GM19463 (cell line): Measurements from ENCODE around the gene IQCM.

Source experiments
- ATAC-seq: cut with Tn5 transposase; IDR thresholded peaks from one replicate; pipeline ENCODE4 v1.9.1; 2021; ENCODE audit warnings: mild to moderate bottlenecking, moderate library complexity; ENCODE audit not compliant: unreplicated experiment

IQCM gene

GRCh38 chr4:149328161-149328560 is 487.5 kb downstream of the IQCM start:
- ATAC-seq, result no peak

GRCh38 chr4:149322203-149322602 is 493.4 kb downstream of the IQCM start:
- no peak for ATAC-seq

- ATAC-seq, result no peak
These were observed 494.2 kb downstream of the IQCM start for GRCh38 chr4:149321438-149321837.

GRCh38 chr4:149311076-149311475 is 504.6 kb downstream of the IQCM start:
- no peak for ATAC-seq

- no peak for ATAC-seq
These were observed 509.1 kb downstream of the IQCM start for GRCh38 chr4:149306537-149306936.
